ENCODE data around the gene TKTL1.
"Not testable (repeated sequence)": the region's sequence is repeated elsewhere in the genome, so short reads cannot be mapped to it uniquely, and the experiment has no call there.

TKTL1 gene, protein sequence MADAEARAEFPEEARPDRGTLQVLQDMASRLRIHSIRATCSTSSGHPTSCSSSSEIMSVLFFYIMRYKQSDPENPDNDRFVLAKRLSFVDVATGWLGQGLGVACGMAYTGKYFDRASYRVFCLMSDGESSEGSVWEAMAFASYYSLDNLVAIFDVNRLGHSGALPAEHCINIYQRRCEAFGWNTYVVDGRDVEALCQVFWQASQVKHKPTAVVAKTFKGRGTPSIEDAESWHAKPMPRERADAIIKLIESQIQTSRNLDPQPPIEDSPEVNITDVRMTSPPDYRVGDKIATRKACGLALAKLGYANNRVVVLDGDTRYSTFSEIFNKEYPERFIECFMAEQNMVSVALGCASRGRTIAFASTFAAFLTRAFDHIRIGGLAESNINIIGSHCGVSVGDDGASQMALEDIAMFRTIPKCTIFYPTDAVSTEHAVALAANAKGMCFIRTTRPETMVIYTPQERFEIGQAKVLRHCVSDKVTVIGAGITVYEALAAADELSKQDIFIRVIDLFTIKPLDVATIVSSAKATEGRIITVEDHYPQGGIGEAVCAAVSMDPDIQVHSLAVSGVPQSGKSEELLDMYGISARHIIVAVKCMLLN

DNA sequence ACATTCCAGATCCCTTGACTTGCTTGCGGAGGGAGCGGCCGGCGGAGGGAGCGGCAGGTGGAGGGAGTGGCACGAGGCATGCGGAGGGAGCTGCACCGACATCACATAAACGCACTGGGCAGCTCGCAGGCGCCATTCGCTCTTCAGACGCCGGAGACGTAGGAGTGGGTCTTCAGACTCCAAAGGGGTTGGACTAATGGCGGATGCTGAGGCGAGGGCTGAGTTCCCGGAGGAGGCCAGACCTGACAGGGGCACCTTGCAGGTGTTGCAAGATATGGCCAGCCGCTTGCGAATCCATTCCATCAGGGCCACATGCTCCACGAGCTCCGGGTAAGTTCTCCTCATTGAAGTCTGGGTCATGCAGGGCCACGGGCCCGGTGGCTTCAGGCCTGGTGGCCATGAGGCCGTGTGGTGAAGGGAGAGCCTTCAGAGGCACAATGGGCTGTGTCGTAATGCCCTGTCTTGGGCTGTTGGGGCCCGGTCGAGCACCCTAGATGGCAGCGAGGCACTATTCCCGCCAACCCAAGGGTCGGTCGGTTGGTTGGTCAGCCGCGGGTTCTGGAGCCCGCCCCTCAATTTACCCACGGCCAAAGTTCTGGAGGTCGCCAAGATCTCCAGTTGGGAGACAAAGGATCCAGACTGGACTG, at the start of gene TKTL1:
TSS of gene TKTL1 (plus strand) at position 132 of the 647 bp plus-strand sequence. CDS start at position 197, 65 bp downstream.
- no peak for DNase-seq

DNA sequence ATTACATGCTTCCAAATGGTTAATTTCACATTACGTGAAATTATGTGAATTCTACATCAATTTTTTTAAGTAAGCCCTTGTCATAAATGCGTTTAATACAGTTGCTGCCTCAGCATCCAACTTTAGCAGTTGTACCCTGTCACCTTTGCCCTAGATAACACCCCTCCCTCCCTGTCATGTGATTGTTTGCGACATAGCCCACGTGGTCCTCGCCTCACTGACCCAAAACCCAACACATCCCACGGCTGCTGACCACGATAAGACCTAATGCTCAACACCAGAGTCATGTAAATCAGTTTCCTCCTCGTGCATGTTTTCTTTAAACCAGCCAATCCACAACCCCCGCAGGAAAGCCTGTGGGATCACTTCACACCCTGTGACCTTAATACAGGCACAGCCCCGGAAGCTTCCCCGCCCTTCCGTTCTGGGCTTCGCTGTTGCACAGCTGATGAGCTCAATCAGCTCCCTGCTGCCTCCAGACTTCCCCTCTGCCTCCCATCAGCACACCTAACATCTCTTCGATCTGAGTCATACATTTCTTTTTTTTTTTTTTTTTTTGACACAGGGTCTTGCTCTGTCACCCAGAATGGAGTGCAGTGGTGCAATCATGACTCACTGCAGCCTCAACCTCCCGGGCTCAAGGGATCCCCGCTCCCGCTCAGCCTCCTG, 48.1 kb upstream of the TKTL1 start:
- DNase-seq = not testable (repeated sequence)

DNA sequence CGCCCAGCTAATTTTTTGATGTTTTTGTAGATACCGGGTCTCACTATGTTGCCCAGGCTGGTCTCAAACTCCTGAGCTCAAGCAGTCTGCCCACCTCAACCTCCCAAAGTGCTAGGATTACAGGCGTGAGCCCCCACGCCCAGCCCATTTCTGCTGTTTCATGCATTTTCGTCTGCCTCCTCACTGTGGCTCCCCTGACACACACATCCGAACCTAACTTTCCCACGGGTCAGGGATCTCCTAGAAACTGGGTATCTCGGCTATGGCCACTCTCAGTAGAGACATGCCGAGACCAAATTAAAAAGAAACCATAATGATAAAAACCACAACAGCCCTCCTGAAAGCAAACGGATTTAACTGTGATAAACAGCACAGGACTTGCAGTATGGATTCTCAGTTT, 47.5 kb upstream of the TKTL1 start:
- DNase-seq = not testable (repeated sequence)

DNA sequence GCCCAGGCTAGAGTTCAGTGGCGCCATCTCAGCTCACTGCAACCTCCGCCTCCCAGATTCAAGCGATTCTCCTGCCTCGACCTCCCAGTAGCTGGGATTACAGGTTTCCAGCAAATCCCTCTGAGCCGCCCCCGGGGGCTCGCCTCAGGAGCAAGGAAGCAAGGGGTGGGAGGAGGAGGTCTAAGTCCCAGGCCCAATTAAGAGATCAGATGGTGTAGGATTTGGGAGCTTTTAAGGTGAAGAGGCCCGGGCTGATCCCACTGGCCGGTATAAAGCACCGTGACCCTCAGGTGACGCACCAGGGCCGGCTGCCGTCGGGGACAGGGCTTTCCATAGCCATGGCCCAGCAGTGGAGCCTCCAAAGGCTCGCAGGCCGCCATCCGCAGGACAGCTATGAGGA, 38.3 kb upstream of the TKTL1 start, which contains the start of gene OPN1MW3:
TSS of gene OPN1MW3 (plus strand) at position 301 of the 400 bp plus-strand sequence. CDS start at position 339, 38 bp downstream.
- DNase-seq = not testable (repeated sequence)

DNA sequence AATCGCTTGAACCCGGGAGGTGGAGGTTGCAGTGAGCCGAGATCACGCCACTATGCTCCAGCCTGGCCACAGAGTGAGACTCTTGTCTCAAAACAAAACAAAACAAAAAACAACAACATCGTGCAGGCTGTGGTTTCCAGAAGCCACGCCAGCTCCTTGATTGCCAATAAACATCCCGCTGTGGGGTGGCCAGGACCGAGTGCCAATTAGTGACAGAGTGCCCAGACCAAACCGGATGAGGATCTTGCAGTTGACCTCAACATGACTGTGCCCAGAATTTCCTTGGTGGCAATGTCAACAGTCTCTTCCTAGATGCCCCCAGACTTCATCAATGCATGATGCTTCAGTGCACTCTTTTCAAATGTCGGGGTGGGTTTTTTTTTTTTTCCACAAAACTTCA, 36.9 kb upstream of the TKTL1 start:
- DNase-seq = not testable (repeated sequence)

DNA sequence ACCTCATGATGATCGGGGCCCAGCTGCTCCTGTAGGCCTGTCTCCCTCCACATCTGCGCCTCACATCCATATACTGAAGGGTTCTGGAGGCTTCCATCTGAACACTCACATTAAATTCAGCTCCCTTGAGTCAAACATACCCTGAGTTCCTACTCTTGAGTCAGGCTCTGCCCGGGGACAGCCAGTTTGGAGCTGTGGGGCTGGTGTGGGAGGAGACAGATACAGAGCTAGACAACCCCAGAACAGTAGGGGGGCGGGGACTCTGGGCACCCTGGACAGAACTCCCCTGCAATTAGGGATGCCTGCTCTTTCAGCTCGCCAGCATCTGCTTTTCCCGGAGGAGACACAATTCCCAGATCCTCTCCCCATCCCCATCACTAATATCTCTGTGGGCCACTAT, 32.5 kb upstream of the TKTL1 start:
- not testable (repeated sequence) for DNase-seq

DNA sequence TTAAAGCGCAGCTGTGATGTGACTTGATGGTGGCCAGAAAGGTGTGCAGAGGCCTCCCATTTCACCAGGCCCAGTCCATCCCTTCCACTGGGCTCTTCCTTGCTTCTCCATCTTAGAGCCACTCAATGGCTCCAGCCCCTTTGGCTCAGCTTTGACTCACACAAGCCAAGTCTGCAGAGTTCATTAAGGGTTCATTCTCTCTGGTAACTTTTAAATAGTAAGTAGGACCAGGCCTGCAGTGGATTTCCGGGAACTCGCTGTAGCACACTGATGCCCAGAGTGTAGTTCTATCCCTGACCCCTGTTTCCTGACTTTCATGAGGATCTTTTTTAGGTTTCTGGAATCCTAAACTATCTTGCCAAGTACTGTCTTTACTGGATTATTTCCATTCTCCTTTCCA, 26.4 kb upstream of the TKTL1 start:
- DNase-seq = not testable (repeated sequence)

DNA sequence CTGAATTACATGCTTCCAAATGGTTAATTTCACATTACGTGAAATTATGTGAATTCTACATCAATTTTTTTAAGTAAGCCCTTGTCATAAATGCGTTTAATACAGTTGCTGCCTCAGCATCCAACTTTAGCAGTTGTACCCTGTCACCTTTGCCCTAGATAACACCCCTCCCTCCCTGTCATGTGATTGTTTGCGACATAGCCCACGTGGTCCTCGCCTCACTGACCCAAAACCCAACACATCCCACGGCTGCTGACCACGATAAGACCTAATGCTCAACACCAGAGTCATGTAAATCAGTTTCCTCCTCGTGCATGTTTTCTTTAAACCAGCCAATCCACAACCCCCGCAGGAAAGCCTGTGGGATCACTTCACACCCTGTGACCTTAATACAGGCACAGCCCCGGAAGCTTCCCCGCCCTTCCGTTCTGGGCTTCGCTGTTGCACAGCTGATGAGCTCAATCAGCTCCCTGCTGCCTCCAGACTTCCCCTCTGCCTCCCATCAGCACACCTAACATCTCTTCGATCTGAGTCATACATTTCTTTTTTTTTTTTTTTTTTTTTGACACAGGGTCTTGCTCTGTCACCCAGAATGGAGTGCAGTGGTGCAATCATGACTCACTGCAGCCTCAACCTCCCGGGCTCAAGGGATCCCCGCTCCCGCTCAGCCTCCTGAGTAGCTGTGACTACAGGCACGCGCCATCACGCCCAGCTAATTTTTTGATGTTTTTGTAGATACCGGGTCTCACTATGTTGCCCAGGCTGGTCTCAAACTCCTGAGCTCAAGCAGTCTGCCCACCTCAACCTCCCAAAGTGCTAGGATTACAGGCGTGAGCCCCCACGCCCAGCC, 10.9 kb upstream of the TKTL1 start:
- DNase-seq = not testable (repeated sequence)

DNA sequence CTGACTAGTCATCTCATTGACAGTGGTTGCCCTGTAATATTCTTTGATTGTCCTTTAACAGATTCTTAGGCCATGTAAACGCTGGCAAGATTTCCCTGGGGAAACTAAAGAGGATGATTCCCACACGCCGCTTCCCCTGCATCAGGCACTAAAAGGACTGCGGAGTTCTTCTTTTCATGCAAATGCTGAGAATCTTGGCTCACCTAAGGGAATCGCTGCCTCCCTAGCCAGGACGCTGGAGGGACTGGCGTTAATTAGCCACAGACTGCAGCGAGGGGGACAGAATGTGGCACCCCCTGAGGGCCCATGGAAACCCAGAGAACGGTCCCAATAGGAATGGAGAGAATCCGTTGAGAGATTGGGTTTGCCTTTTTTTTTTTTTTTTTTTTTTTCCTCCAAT, 9.2 kb upstream of the TKTL1 start:
- not testable (repeated sequence) for DNase-seq

DNA sequence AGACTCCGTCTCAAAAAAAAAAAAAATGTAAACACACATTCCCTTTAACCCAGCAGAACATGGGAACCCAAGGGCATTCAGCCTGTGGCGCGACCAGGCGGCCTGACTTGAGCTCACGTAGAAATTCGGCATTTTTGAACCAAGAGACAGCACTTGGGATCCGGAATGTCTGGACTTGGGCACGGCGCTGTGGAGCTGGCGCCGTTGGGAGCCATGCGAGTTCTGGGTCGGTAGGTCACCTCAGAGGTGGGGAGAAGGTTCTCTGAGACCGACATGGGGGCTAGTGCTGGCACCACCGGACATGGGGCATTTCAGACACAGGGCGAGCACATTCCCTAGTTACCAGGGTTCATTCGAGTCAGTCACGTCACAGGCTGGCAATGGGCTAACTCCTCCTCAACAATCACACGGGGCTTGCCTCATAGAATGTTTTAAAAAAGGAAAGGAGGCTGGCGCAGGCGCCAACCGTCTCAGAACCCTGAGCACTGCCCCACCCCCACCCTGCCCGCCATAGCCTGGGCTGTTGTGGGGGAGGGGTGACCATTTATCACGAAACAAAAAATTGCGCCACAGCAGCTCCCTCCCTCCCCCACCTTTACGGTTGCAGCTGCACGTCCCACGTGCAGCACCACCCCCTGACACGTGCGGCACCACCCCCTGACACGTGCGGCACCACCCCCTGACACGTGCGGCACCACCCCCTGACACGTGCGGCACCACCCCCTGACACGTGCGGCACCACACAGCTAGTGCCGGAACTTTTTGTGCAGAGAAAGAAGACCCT, 612 bp upstream of the TKTL1 start, which contains the start of gene TEX28:
TSS of gene TEX28 (minus strand) at position 334 of the 784 bp plus-strand sequence. CDS start 3,007 bp downstream, outside the sequence.
- no peak for DNase-seq

DNA sequence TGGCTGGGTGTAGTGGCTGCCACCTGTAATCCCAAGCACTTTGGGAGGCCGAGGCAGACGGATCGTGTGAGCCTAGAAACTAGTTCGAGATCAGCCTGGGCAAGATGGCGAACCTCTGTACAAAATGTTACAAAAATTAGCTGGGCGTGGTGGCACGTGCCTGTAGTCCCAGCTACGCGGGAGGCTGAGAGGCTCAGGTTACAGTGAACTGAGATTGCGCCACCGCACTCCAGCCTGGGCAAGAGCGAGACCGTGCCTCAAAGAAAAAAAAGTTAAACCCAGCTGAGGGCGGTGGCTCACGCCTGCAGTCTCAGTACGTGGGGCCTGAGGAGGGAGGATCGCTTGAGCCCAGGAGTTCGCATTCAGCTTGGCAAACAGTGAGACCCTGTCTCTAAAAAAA, 1.1 kb downstream of the TKTL1 start:
- DNase-seq = no peak

DNA sequence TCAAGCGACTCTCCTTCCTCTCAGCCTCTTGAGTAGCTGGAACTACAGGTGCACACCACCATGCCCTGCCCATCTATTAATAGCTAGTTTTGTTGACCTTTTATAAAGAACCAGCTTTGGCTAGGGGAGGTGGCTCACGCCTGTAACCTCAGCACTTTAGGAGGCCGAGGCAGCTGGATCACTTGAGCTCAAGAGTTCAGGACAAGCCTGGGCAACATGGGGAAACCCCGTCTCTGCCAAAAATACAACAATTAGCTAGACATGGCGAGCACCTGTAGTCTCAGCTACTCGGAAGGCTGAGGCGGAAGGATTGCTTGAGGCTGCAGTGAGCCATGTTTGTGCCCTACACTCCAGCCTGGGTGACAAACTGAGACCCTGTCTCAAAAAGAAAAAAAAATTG, 2.7 kb downstream of the TKTL1 start:
- DNase-seq = no peak

DNA sequence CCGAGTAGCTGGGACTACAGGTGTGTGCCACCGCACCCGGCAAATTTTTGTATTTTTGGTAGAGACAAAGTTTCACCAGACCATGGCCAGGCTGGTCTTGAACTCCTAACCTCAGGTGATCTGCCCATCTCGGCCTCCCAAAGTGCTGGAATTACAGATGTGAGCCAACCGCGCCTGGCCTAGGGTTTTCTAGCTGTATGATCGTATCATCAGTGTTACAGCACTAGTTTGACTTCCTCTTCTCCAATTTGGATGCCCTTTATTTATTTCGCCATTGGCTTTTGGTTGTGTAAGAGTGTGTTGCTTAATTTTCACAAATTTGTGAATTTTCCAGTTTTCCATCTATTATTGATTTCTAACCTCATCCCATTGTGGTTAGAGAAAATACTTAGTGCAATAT, 5.2 kb downstream of the TKTL1 start:
- peak in 1 of 2 experiments; percentile 7 for DNase-seq

DNA sequence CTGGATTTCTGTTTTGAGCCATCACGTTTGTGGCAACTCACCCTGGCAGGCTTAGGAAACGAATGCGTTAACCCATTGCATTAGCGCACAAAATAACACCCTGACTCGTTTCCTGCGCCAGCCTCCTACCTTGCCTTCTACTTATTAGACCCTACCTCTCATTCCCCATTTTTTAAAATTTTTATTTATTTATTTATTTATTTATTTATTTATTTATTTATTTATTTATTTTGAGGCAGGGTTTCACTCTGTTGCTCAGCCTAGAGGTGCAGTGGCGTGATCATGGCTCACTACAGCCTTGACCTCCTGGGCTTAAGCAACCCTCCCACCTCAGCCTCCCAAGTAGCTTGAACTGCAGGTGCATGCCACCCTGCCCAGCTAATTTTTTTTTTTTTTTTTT, 7.4 kb downstream of the TKTL1 start:
- DNase-seq = not testable (repeated sequence)

DNA sequence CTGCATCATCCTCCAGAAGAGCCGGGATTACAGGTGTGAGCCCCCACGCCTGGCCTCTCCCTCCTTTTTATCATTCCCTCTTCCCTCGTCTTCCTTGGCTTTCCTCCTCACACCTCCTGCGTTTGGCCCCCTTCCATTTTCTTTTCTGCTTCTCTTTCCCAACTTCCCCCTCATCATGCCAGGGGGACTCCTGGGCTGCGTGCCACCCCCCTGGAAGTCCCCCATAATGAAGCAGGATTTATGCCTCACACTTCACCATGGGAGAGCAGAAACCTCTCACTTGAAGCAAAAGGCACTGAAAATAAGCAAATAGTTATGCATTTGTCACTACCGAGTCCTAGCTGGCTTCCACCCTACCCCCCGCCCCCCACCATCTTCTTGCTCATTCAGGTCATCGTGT, 7.9 kb downstream of the TKTL1 start:
- no peak for DNase-seq

DNA sequence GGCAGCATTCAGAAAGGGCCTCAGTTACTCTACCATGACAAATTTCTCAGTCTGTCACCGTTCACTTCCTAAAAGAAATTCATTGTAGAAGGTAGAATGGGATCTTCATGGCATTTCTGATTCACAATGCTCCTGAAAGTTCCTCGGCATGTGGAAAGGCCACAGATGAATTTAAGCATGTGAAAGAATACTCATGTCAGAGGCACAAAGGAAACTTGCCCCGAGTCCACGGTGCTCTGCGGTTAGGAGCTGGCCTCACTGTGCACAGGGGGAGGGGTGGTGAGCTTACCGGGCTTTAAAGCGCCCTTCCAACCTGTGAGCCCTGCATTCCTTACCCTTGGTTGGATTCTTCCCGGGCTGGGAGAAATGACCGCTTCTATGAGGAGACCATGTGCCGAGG, 9.3 kb downstream of the TKTL1 start:
- DNase-seq = no peak

DNA sequence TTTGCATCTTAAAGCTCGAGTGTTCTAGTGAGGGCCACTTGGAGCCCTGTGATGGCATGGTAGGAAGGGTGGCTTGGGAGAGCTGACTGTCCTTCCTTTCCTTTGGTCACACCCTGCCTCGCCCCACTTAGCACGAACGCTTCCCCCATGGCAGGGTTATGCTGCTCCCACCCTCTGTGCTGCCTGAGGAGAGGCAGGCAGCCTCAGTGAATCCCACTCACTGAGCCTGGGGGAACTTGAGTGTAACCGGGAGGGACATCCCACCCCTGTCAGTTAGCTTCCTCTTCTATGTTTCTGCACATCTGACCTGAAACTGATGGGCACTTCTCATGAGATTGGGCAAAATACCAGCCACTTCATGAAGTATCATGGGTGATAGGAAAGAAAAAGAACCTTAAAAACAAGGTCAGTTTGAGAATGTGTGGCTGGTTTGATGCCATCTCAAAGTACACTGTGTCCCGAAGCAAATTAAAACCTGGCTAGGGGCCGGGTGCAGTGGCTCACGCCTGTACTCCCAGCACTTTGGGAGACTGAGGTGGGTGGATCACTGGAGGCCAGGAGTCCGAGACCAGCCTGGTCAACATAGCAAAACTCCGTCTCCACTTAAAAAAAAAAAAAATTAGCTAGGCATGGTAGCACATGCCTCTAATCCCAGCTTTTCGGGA, 10.1 kb downstream of the TKTL1 start:
- DNase-seq = no peak

DNA sequence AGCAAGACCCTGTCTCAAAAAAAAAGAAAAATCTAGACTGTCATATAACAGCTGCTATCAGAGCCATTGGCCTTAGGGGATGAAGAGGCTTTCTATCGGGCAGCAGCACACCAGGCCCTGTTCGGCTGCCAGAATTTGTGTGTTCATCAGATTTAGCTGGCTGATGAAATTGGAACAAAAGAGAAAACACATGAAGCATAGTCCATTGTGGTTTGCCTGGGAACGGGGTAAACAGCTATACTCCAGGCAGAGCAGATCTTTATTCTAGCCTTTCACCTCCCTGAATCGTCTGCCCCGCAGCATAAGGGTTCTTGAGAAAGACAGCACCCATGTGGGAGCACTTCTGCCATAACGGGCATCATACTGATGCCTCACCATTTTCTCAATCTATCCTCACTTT, 11.6 kb downstream of the TKTL1 start:
- no peak for DNase-seq

DNA sequence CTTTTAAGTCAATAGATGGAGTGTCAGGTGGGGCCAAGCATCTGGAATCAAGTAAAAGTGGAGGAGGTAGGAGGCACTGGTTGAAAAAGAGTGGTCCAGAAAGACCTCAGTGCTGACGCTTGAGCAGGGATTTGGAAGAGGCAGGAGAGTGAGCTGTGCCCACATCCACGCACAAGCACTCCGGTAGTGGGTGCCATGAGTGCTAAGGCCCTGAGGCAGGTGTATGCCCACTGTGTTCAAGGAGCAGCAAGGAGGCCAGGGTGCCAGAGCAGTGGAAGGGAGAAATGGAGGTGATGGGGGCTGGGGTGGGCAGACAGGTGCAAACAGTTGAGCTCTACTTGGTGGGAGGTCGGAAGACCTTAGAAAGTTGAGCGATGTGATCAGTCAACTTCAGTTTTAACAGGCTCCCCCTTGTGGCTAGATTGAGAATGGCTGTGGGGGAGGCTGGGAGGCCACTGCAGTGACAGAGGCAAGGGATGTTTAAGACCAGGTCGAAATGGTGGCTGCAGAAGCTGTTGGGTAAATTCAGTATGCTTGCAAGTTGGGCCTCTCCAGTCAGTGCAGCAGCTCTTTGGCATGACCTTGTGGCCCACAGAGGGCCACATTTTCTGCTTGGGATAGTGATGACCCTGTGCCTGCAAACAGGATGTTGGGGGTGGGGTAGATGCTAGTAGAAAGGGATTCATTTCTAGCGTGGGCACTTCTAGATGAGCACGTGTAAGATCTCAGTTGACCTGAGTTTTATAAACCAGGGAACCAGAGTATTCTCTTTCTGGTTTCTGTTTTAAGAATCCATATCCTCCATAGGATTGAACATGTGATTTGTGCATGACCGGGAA, 12.7 kb downstream of the TKTL1 start:
- peak; percentile 7 to 37 for DNase-seq
